DLD1 (cell line): ENCODE data around the gene BLNK.

Source experiments
- in situ Hi-C: cut with HindIII; loops from 2 replicates; pipeline ENCODE4 v1.10.0; 2017; ENCODE audit warnings: low sequenced_read_pairs

The BLNK gene

DNA sequence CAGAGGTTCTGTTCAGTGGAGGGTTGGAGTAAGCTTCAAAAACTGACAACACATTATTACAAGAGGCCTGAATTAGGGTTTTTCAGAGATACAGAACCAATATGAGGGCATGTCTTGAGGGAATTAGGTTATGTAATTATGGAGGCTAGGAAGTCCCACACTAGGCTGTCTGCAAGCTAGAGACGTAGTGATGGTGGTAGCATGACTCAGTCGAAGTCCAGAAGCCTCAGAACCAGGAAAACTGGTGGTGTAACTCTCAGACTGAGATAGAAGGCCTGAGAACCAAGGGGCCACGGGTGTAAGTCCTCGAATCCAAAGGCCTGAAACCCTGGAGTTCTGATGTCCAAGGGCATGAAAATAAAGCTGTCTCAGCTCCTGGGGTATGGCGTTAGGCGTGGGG lies 105.6 kb downstream of the BLNK start:
- in situ Hi-C loops: no loop called here

- in situ Hi-C loops: no loop called here
These were observed 118.3 kb downstream of the BLNK start for GRCh38 chr10:96153070-96153469.

GRCh38 chr10:96152437-96152836 lies 118.9 kb downstream of the BLNK start:
- in situ Hi-C loops: no loop called here
